T1000 (cell line): ENCODE data around the gene TBC1D7.

Source experiments
- DNase-seq: peaks from one replicate; lab custom pipeline; 2025; ENCODE audit warnings: mixed read lengths; lab: John Stamatoyannopoulos, UW

The TBC1D7 gene

GRCh38 chr6:13272131-13273046, 55.9 kb downstream of the TBC1D7 start:
- DNase-seq = no peak

- no peak for DNase-seq
These were observed 59.3 kb downstream of the TBC1D7 start for GRCh38 chr6:13268913-13269518.

- DNase-seq = no peak
These were observed 61.1 kb downstream of the TBC1D7 start for GRCh38 chr6:13267142-13267651.

GRCh38 chr6:13263669-13264068, 64.7 kb downstream of the TBC1D7 start:
- no peak for DNase-seq

GRCh38 chr6:13262302-13263230, 65.8 kb downstream of the TBC1D7 start:
- DNase-seq = no peak

GRCh38 chr6:13261464-13261994, 66.8 kb downstream of the TBC1D7 start:
- no peak for DNase-seq

- no peak for DNase-seq
These were observed 67.5 kb downstream of the TBC1D7 start for GRCh38 chr6:13260831-13261230.

GRCh38 chr6:13260101-13260598, 68.2 kb downstream of the TBC1D7 start:
- DNase-seq = no peak

- DNase-seq = no peak
These were observed 68.9 kb downstream of the TBC1D7 start for GRCh38 chr6:13259393-13259792.

- DNase-seq = no peak
These were observed 71.9 kb downstream of the TBC1D7 start for GRCh38 chr6:13256266-13257001.
